IPS DF 4.7 (cell line): ENCODE measurements around the gene RASAL2.

Experiments
- DNase-seq: peaks from one replicate; pipeline ENCODE4 v3.0.0-alpha.2; 2013; ENCODE audit warnings: low spot score; ENCODE audit errors: extremely low read depth

The RASAL2 gene

GRCh38 chr1:178442925-178443324, 349.0 kb downstream of the RASAL2 start:
- no peak for DNase-seq

GRCh38 chr1:178450871-178451270, 357.0 kb downstream of the RASAL2 start:
- no peak for DNase-seq

DNA sequence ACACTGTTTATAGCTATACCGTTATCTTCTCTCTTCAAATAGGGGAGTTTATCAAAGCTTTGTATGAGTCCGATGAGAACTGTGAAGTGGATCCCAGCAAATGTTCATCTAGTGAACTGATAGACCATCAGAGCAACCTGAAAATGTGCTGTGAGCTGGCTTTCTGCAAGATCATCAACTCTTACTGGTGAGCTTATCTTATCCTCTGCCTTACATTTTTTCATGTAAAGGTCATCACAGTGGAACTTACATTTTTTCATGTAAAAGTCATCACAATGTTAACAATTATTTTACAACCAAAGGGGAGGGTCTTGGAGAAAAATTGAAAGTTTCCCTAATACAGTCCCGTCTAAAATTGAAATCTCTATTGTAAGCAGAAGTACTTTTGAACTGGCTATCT, 357.6 kb downstream of the RASAL2 start:
- no peak for DNase-seq

DNA sequence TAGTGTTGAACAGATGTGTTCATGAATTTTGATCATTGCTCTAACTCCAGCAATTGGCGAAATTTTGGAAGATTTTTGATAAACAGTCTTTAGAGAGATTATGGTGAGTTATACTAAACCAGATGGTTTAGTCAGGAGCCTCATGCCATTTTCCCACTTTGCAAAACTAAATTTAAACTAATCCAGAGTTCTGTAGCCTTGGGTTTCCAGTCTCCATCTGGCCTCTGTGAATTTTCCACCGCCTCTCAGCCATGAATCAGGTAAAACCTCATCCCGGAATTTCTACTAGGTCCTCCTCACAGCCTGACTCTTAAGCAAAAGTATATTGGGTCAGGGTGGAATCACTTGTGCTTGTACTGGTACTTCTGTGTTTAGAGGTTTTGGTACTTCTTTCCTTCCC, 358.1 kb downstream of the RASAL2 start:
- DNase-seq = no peak

GRCh38 chr1:178456472-178456871, 362.6 kb downstream of the RASAL2 start:
- DNase-seq = no peak

GRCh38 chr1:178457651-178458050, 363.7 kb downstream of the RASAL2 start:
- DNase-seq = no peak

GRCh38 chr1:178458203-178458602, 364.3 kb downstream of the RASAL2 start:
- no peak for DNase-seq

GRCh38 chr1:178461104-178461503, 367.2 kb downstream of the RASAL2 start:
- DNase-seq = no peak

GRCh38 chr1:178461701-178462100, 367.8 kb downstream of the RASAL2 start:
- no peak for DNase-seq

DNA sequence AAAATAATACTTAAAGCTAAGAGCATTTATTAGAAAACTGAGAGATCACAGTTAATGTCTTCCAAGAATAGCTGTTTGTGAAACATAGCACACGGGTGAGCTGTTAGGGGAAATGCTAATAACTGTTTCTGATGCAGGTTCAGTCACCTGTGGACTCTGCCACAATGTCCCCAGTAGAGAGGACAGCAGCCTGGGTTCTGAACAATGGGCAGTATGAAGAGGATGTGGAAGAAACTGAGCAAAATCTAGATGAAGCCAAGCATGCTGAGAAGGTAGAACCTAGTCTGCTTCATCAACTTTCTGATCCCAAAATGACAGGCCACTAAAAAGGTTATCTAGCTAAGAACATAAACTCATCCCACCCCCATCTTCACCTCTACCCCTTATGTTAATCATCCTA, 370.2 kb downstream of the RASAL2 start:
- no peak for DNase-seq

- no peak for DNase-seq
Measured at GRCh38 chr1:178464566-178464965, 370.7 kb downstream of the RASAL2 start.

DNA sequence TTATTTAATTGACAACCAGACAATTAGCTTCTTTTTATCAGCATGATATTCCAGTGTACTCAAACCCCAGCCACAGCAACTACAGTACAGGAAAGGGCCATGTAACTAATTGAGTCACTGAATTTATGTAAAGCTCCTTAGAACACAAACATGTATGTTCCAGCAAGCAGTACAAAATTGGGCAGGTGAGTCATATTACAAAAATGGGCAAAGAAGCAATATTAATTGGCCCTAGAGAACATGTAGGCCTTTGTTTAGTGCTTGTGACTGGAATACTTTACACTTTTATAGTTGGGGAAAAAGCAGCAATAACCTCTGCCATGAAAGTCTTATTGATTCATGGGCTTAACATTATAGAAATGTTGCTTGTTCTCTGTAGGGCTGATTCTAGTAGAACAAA, 371.1 kb downstream of the RASAL2 start:
- DNase-seq = no peak

GRCh38 chr1:178467837-178468236, 373.9 kb downstream of the RASAL2 start:
- DNase-seq = no peak

DNA sequence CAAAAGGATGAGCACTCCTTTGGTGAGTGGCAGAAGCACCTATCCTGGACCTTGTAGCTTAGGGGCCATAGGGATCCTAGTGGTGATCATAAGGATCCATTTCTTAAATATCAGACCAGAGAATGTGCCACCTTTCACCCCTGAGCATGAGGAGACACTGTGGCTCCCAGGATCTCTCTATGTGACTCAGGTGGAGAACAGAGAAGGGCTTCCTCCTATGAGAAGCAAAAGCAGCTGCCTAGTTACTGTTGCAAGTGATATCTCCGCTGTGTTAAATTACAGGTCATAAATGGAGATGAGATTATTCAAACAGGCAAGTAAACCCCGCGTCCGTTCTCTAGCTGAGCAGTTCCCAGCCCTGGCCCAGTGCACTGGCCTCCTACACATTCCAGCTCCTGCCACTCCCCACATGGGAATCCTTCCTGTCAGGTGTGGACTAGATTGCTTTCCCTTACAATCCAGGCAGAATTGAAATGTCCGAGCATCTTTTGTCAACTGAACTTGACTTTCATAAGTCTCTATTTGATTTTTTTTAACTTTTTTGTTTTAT, 376.6 kb downstream of the RASAL2 start:
- DNase-seq = no peak

DNA sequence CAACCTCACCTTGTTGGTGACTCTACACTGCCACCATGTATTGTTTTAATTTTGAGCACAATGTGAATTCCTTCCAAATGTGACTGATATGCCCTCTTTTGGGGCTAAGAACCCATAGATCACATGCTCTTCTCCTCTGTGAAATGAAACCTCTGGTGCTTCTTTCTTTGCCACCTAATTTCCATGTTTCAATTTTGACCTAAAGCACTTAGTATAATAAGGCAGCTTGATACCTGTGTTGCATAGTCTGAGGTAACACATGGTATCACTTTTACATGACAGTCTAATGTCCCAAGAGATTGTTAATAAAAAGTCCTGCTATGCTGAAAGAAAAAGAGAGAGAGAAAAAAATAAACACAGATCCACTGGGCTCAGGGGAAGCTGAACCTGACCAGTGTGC, 378.6 kb downstream of the RASAL2 start:
- no peak for DNase-seq

- no peak for DNase-seq
Measured at GRCh38 chr1:178477373-178477772, 383.5 kb downstream of the RASAL2 start.

GRCh38 chr1:178477841-178478240, 383.9 kb downstream of the RASAL2 start:
- DNase-seq = no peak

DNA sequence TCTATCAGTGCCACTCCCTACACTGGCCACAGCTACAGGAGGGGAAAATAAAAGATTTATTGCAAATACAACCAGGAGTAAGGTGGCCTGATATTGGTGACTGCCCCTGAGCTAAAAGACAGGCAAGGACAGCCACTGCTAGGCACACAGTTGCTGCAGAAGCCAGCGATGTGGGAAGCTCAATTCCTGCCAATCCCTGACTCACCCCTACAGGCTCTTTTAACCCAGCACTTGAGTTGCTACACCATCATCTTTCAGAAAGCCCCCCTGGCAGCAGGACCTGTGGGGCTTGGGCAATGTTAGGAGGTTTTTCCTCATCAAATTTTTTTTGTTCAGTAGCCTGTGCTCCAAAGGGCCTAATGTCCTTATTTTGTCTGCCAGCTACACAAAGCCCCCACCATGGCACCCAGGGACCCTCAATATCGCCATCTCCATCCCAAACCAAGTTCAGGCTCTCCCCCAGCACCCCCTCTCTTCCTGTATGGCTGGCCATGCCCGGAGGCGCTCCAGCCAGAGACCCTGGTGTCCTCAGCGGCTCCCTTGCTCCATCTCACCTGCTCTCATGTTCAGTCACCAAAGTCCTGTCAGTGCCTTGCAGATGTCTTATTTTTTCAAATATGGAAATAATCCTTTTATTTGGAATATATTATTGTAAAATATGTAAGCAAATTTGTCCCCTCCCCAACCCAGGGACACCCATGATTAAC, 389.5 kb downstream of the RASAL2 start:
- no peak for DNase-seq

DNA sequence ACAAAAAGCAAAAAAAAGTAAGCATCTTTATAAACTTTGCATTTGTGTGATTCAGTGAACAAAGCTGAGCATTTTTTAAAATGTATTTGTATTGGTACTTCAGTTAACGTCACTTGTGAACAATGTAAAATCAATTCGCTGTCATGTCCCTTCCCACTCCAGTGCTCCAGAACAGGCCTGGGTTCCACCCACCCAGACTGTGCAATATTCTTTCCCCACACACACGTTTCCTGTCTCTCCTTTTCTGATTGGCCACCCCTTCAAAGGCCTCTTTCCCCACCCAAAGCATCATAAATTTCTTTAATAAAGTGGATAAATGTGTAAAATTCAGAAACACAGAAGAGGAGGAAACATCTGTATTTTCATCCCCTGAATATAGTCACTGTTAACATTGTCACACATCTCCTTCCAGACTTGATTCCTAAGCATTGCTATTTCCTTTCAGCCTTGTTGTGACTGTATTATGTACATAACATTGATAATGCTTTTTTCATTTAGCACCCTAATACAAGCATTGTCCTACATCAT, 390.9 kb downstream of the RASAL2 start:
- DNase-seq = no peak

- no peak for DNase-seq
Measured at GRCh38 chr1:178485541-178485981, 391.7 kb downstream of the RASAL2 start.

DNA sequence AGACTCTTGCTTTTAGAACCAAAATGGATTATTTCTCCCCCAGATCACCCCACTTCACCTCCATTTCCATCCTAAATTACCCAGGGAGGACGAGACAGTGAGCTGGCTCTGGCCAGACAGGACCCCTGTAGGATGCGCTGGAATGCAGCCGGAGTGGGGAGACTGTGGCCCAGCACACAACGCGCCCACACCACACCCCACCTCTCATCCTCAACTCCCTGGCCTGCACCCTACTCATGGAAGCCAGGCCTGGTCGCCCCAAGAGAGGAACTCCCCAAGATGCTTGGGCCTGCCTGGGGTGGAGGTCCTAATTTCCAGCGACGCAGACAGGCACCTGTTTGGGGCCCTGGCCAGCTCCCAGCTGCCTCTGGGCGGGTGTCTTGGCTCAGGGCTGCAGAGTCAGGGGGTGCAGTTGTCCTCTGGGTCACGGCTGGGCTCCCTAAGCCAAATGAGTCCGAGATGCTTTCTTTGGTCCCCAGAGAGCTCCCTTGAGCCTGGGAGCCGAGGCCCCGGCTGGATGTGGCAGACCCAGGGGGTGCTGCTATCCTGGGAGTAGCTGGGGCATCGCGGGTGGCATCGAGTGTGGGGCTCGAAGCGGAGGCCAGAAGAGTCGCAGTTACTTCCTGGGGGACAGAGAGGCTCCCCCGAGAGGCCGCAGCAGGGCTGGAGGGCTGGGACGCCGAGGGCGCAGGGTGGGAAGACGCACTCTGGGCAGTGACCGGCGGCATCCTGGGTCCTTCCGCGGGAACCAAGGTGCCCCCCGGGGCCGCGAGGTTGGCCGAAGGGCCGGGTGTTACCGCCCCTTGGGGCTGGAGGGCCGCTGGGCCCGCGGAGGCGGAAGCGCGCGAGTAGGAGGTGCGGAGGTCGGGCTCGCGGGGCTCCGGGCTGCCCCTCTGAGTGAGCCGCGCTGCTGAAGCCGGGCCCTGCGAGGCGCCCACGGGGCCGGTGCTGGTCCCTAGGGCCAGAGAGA, 392.5 kb downstream of the RASAL2 start:
- DNase-seq = no peak

DNA sequence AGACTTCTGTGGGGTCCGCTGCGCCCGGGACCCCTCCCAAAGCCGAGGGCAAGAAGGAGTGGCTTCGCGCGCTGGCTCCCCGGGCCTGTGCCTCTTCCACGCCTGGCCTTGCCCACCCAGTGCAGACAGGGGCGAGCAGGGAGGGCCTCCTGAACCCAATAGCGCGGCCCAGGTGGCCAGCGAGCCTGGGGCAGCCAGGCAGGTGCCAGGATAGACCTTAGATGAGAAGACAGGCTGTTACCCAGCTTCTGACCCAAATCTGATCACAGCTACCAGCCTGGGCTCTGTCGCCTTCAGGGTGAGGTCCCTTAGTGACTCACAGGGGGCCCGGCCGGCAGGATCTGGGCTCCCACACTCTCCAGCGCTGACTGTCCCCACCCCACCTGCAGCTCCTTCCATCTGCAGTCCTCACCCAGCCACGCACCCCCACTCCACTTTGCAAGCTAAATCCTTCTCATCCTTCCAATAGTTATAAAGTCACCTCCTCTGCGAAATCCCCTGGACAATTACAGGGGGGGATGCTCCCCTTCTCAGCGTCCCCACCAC, 393.2 kb downstream of the RASAL2 start:
- no peak for DNase-seq
